ENCODE data around the gene COL8A1. TPM values are rescaled to one million over a fixed set of nuclear protein-coding genes. Genes with fewer than 3 reads are reported as not detected.

Gene COL8A1
- total and polyA plus RNA-seq, 8 donors: 0.31 to 16.5 (median 6.6) TPM

- Histone ChIP-seq H3K4me3 (no peak overlapping the region), H3K36me3 (no peaks in the 10 kb centered on the region), H3K4me1 (peaks cover 0 to 3% (median 0%) of the 10 kb centered on the region in 4 donors), H3K27me3 (no peaks in the 10 kb centered on the region), H3K27ac (no peak overlapping the region), H3K9me3 (peaks cover 8 to 19% (median 11%) of the 10 kb centered on the region in 4 donors)
- DNase-seq: no peak
- TF ChIP-seq POLR2A (IDR thresholded peaks at IDR 0.05) (no peak), POLR2AphosphoS5 (IDR thresholded peaks at IDR 0.05) (no peak), EP300 (IDR thresholded peaks at IDR 0.05) (no peak), CTCF (IDR thresholded peaks at IDR 0.05) (no peak)
- intact Hi-C loops (cut with DNase I; ENCODE audit: low total_unique reads): no loop called here
- WGBS, 5 donors: 78 to 100% (median 91%) methylated on average over 1 of the region's 1 CpG
These were observed 164.9 kb downstream of the COL8A1 start for GRCh38 chr3:99803297-99803696.

- WGBS, 5 donors: 92 to 100% (median 99%) methylated on average over 1 to 2 of the region's 2 CpGs
- Histone ChIP-seq H3K4me1 (peaks cover 0 to 3% (median 0%) of the 10 kb centered on the region in 4 donors), H3K4me3 (no peak overlapping the region), H3K27me3 (no peaks in the 10 kb centered on the region), H3K36me3 (no peaks in the 10 kb centered on the region), H3K27ac (no peak overlapping the region), H3K9me3 (peaks cover 8 to 19% (median 11%) of the 10 kb centered on the region in 4 donors)
- no peak for DNase-seq
- intact Hi-C loops (cut with DNase I; ENCODE audit: low total_unique reads): no loop called here
- TF ChIP-seq EP300 (IDR thresholded peaks at IDR 0.05) (no peak), CTCF (IDR thresholded peaks at IDR 0.05) (no peak), POLR2A (IDR thresholded peaks at IDR 0.05) (no peak), POLR2AphosphoS5 (IDR thresholded peaks at IDR 0.05) (no peak)
These were observed 166.8 kb downstream of the COL8A1 start for GRCh38 chr3:99805160-99805559.

DNA sequence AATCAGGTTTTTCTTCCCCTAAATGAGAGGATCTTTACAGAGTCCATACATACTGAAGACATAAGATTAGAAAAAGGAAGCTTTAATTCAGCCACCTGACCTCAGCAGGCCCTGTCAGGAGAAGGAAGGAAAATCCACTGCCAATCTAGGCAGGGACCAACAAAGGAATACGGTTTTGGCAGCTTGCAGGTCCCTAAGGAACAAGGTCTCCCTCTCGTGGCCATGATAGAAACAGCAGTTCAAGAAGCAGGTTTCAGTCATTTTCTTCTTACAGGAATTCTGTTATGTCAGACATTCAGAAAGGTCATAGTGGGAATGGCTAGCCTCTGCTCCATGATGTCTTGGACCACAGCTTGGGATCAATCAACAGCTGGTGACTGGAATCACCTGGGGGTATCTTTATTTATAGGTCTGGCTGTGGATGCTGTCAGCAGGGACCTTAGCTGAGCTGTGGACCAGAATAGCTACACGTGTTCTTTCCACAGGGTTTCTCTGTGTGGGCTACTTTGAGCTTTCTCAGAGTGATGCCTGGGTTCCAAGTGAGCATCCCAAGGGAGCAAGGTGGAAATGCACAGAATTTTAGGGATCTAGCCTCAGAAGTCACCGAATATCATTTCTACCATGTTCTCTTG lies 169.9 kb downstream of the COL8A1 start:
- Histone ChIP-seq H3K36me3 (no peaks in the 10 kb centered on the region), H3K4me1 (peaks cover 0 to 3% (median 0%) of the 10 kb centered on the region in 4 donors), H3K4me3 (no peak overlapping the region), H3K9me3 (peaks cover 8 to 19% (median 11%) of the 10 kb centered on the region in 4 donors), H3K27ac (no peak overlapping the region), H3K27me3 (no peaks in the 10 kb centered on the region)
- peak; percentile 56 to 84 for DNase-seq
- TF ChIP-seq CTCF (IDR thresholded peaks at IDR 0.05) (peak in 5 of 7 experiments; percentile 30 to 75 (median 64)), POLR2A (IDR thresholded peaks at IDR 0.05) (no peak)
- 47 to 53% (median 48%) methylated on average over 4 of the region's 4 CpGs for WGBS, 5 donors
- intact Hi-C loops (cut with DNase I; ENCODE audit: low total_unique reads): no loop called here

DNA sequence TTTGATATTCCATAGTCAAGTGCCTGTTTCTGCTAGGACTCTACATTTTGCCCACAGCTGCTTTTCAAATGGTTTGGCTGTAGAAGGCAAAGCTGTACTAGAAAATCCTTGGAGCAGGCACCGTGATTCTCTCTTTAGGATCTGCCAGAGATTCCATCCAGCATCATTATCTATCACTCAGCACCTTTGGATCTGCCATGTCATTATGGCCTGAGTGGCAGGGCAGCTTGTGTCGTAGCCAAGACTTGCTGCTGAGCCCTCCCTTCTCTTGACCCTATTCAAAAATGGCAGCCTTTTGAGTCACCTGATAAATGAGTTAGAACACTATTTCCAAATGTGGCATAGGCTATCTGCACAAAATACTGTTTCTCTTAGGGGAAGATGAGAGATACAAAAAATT lies 171.2 kb downstream of the COL8A1 start:
- WGBS, 5 donors: 78 to 94% (median 92%) methylated on average over 2 of the region's 2 CpGs
- Histone ChIP-seq H3K36me3 (no peaks in the 10 kb centered on the region), H3K27ac (no peak overlapping the region), H3K27me3 (no peaks in the 10 kb centered on the region), H3K9me3 (peaks cover 8 to 15% (median 10%) of the 10 kb centered on the region in 4 donors), H3K4me3 (no peak overlapping the region), H3K4me1 (peaks cover 0 to 3% (median 0%) of the 10 kb centered on the region in 4 donors)
- TF ChIP-seq CTCF (IDR thresholded peaks at IDR 0.05) (no peak), POLR2AphosphoS5 (IDR thresholded peaks at IDR 0.05) (no peak), POLR2A (IDR thresholded peaks at IDR 0.05) (no peak), EP300 (IDR thresholded peaks at IDR 0.05) (no peak)
- DNase-seq: no peak
- intact Hi-C loops (cut with DNase I; ENCODE audit: low total_unique reads): no loop called here

All from stomach (tissue), 9 donors.